GM18508 (cell line): ENCODE measurements around the gene SH3BGRL2.
"Not testable (repeated sequence)": the region's sequence is repeated elsewhere in the genome, so short reads cannot be mapped to it uniquely, and the experiment has no call there.

Source experiments
- ATAC-seq: cut with Tn5 transposase; IDR thresholded peaks from one replicate; pipeline ENCODE4 v1.9.1; 2021; ENCODE audit warnings: moderate number of reproducible peaks; ENCODE audit not compliant: insufficient read depth, unreplicated experiment

Gene SH3BGRL2

DNA sequence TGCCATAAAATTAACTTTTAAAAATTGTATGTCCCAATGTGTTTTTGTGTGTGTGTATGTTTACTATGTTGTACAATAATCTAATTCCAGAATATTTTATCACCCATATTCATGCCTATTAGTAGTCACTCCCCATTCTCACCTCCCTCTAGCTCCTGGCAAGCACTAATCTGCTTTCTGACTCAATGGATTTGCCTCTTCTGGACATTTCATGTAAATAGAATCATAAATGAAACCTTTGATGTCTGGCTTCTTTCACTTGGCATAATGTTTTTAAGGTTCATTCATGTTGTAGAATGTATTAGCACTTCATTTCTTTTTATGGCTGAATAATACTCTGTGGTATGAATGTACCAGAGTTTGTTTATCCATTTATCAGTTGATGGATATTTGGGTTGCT is 15.4 kb downstream of the SH3BGRL2 start:
- ATAC-seq, result no peak

DNA sequence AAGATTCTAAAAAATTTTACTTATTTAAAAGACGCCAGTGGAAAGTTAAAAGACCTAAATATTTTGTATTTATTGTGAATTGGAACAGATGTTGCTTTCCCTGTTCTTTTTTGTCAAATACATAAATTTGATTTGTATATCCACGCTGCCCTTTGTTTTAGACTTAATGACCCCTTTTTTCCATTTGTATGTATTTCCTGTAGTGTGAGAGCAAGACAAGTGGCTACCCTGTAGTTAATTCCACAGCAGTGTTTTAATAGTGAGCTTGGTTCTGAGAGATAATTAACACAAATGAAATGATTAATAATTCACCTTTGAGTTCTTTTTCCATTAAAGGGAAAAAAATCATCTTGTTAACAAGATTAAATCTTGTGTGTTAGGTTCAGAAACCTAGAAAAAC is 16.6 kb downstream of the SH3BGRL2 start:
- no peak for ATAC-seq

DNA sequence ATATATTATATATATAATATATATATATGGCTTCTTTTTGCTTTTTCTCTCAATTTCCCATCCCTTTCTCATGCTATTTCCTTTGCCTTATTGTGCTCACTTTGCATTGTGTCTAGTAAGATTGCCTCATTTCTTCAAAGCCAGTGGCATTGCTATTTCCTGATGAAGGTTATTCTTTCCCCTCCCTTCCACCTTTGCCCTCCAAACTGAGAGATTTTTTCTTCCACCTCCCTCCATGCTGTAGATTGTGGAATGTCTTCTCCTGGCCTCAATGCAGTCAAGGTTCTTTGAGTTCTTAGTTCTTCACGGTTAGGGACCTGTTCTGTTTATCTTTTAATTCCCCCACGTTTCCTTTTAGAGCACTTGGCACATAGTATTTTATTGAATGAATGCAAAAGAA is 17.2 kb downstream of the SH3BGRL2 start:
- no peak for ATAC-seq

DNA sequence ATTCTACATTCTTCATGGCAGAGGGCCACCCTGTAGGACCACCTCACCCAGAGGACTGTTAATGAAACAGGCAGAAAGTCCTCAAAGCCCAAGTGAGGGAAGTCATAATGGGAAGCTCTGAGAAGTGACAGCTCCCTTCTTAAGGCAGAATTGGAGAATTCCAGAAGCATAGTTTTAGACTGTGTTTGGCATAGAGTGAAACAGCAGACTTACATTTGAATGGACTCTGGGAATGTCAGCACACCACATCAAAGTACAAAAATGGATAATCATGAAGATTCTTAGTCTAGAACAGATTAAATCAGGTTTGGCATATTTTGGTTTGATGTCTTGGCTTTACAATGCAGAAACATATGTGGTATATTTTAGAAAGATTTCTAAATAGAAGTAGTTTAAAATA is 17.9 kb downstream of the SH3BGRL2 start:
- ATAC-seq, result no peak

DNA sequence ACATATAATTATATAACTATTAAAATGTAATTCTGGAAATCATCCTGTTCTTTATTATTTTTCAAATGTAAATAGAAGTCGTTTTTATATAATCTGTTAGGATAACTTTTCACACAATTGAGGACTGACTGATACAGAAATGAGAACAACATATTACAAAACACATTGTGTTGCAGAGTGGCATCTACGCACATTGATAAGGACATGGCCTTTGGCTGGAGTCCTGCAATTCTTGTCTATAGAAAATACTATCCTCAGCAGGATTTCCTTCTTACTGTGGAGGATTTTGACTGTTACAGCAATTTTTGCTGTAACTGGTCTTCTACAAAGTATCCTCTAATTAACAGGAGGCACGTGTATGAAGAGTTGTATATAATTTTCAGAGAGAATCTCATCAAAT is 19.8 kb downstream of the SH3BGRL2 start:
- no peak for ATAC-seq

DNA sequence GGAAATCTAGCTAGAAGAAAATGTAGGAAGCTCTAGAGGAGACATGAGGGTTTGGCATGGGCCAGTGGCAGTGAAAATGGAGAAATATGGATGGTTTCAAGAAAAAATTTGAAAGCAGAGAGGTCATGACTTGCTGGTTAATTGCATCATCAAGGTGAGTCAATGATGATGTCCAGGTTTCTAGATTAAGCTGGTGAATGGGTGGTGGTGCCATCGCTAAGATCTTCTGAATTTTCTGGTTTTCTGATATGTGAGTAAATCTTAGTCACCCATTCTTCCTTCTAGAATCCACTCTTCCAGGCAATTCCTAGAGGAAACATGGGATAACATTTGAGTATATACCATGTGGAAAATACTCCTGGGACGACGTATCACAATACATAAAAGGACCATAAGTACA is 25.0 kb downstream of the SH3BGRL2 start:
- no peak for ATAC-seq

DNA sequence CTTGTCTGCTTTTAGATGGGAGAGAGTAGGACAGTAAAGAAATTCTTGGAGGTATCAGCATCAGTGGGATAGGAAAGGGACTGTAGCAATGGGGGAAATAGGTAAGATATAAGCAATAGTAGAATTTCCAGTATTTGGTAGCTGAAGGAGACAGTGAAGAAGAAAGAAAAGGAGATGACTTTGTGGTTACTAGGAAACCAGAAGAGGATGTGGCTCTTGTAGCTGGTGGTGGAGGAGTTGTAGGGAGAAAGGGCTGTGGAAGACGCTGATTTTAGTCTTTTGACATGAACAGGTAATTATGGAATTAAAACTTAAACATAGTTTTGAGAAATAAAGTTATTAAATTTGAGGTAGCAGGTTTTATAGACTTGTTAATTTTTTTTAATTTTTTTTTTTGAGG is 26.1 kb downstream of the SH3BGRL2 start:
- no peak for ATAC-seq

DNA sequence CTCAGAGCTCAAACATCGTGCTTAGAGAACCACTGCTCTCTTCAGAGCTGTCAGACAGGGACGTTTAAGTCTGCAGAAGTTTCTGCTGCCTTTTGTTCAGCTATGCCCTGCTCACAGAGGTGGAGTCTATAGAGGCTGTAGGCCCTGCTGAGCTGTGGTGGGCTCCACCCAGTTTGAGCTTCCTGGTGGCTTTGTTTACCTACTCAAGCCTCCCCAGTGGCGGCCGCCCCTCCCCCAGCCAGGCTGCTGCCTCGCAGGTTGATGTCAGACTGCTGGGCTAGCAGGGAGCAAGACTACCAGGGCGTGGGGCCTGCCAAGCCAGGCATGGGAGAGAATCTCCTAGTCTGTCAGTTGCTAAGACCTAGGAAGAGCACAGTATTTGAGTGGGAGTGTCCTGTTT is 32.5 kb downstream of the SH3BGRL2 start:
- not testable (repeated sequence) for ATAC-seq

DNA sequence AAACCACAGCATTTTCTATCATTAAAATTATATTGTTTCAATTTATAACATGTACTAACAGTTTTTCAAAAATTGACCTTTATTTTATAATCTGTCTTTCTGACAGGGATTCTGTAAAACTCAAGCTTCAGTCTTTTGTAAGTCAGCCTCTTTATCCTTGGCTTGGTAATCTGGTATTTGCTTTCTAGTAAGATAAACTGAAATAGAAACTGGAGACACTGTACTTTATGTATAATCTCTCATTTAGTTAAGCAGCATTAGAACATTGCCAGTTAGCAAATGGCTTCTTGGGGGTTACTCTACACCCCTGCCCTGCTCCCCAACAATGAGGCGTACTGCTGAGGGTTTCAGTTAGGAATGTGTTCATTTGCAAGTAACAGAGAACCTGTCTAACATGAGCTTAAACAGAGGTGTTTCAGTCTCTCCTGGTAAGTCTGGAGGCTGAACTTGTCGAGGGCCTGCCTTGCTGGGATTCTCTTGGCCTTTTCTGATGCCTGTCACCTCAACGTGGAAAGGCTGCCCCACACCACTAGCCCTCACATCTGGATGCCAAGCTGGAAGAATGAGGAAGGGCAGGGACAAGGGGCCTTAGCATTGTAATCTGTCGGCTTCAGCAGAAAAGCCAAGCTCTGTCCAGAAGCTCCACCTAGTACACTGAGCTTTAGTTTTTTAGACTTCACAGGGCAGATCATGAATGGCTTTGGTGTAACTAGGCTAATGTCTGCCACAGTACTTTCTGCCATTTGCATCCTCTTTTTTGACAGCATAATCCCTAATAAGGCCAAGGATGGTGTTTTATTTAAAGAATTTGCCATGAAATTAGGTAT is 34.8 kb downstream of the SH3BGRL2 start:
- no peak for ATAC-seq

DNA sequence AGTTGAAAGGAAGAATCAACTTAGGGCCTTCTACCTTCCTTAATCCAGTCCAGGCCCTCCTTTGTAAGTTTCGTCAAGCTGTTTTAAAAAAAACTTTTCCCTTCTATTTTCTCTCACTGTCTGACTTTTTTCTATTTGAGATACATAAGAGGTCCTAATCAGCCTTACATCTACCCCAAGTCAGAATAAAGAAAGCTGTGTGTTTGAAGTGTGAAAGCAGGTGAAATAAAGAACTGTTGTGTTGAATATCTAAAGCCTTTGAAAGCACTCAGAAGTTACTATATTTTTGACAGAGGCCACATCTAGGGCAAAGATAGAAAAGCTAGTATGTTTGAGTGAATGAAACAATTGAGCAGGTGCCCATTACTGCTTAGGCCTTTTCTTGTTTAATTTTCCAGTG is 35.5 kb downstream of the SH3BGRL2 start:
- ATAC-seq, result no peak

DNA sequence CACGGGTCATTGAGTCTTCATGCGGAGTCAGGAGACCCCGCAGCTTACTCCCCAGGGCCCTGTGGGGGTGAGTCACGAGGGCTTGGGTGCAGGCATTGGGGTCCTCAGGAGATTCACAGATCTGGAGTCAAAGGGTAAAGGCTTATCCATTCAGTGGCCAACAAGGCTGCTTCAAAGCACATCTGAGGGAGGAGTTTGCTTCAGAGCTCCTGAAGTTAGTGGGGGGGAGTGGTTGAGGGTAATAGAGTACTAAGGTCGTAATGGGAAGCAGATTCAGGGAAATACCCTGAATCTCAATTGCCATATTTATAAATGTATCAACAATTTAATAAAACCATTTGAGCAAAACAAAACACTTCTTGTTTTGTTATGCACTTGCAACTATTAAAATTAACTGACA is 37.3 kb downstream of the SH3BGRL2 start:
- no peak for ATAC-seq

DNA sequence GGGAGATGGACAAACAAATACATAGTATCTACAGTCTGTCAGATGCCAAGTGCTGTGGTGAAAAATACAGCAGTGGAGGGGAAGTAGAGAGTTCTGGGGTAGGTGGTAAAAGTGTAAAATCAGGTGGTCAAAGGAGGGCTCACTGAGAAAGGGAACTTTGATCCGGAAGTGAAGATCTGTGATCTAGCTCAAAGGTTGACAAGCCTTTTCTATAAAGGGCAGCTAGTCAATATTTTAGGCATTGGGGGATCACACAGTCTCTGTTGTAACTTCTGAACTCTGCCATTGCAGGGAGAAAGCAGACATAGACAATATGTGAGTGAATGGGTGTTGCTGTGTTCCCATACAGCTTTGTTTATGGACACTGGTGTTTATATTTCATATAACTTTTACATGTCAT is 38.6 kb downstream of the SH3BGRL2 start:
- no peak for ATAC-seq

DNA sequence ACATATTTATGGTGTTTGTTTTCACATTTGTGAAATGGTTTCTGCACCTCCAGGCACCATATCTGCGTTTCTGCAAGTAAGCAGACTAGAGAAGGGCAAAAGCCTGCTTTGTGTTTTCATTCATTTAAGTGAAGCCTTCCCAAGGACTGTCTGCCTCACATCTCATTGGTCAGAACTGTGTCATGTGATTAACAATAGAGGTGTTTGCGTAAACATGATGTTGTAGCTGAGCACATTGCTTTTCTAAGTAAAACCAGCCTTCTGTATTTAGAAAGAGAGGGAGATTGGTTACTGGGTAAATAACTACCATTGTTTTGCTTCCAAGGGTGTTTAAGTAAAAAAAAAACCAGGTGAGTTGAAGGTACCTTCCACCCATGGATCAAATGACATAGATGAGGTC is 39.7 kb downstream of the SH3BGRL2 start:
- ATAC-seq, result no peak

DNA sequence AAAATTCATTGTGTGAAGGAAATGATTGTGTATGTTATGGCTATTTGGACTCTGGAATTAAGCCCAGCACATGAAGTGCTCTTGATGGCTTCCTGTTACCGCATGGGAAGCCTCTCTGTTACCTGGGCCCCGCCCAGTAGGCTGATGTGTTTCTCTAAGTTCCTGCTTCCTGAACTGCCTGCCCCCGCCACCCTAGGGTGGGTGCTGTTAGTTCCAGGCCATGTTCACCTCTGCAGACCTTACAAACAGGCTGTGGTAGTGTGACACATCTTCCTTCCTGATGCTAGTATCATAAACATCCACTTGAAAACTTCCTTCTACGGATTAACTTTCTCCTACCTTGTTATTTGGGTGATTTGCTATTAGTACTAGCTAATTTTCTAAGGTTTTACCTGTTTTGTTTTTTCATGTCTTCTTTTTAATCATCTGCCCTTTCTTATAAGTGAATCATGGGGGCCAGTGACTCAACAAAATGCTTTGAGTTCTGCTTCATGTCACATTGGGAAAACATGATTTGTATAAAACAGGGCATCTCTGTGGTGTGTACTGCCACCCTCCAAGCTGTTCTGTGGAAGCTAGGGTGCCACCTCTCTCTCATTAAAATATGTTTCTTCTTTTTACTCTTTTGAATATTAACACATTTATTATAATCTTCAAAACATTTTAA is 40.6 kb downstream of the SH3BGRL2 start:
- no peak for ATAC-seq

DNA sequence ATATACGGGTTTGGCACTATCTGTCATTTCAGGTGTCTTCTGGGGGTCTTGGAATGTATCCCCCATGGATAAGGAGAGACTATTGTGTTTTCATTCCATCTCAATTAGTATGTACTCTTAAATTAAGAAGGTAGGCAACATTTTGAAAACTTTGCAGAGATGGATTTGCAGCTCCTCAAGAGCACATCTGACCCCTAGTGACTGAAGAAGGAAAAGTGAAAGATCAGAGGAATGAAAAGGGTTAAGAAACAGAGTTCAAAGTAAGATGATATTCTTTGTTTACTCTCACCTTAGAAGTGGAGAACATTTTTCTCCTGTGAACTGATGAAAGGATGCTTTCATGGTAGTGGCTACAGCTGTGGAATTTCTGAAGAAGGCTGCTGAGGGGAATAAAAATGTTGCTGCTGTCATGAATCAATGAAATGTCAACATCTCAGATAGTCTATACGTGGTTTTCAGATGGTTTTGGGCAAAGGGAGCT is 41.5 kb downstream of the SH3BGRL2 start:
- ATAC-seq, result no peak

DNA sequence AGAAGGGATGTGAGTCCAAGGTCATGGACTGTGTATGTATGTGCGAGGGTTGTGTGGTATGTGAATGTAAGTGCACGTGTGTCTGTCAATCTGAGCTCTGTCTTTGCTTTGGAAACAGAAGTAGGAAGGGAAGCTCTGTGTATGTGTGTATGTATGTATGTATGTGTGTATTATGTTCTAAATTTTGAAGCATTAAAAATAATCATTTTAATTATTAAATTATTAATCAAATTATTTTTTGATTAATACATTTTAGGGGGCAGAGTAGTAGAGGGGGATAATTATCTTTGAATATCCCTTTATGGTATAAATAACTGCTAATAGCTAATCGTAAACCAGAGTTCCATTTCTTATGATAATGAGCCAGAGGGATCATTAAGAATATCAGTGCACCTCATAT is 42.8 kb downstream of the SH3BGRL2 start:
- ATAC-seq, result no peak

DNA sequence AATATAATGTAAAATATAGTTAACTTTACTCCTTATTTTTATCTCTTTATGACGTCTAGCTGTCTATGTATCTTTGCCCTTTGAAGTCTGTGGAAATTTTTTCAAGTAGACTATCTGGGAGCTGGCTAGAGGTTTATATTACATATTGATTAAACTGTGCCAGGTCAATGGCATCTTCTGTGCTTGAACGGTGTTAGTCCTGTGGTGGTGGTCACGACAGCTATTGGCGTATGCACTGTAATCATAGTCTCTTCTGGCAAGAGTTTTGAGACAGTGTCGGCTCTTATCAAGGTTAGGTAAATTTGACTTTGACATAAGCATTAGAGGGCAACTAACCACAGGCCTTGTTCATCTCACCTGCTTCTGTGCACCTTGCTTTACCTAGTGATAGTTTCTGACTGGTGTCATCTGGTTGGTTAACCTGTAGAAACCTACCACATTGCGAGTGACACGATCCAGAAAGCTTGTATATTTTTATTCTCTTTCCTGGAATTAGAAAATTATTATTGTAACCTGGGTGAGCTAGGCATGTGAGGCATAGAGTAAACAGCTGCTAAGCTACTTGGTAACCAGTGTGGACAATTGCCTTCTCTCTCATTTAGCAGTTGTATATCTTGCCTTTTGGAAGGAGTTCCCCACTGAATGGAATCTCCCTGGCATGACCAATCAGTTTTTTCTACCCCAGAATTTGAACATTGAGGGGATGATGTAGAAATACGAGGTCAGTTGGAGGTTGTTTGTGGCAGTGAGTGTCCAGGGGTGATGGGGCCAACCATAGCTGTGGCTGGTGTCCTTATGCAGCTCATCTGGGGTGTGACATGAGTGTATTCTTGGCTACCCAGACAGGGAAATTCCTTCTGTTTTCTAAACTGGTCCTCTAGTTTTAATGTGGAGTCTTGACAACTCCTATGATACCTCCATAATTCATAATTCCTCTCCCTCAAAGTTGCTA is 45.9 kb downstream of the SH3BGRL2 start:
- no peak for ATAC-seq

DNA sequence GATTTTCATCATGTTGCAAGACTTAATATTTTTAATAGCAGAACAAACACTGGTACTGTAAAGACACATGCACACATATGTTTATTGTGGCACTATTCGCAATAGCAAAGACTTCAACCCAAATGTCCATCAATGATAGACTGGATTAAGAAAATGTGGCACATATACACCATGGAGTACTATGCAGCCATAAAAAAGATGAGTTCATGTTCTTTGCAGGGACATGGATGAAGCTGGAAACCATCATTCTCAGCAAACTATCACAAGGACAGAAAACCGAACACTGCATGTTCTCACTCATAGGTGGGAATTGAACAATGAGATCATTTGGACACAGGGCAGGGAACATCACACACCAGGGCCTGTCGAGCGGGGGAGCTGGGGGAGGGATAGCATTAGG is 51.6 kb downstream of the SH3BGRL2 start:
- not testable (repeated sequence) for ATAC-seq

DNA sequence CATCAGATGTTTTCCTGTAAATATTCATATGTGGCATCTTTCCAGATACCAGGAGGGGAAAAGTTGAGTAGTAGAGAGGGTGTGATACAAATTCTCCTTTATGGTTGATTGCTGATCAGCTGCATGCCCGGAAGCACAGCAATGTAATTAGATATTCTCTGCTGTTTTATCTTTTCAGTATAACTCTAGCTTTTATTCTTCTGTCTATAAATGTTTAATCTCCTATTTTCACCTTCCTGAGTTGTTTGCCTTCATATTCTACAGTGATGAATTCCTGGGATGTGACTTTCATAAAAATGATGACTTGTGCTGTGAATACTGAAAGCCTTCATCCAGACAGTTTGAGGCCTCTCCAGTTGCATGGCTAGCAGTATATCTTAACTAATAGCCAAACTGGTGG is 53.7 kb downstream of the SH3BGRL2 start:
- ATAC-seq, result no peak

DNA sequence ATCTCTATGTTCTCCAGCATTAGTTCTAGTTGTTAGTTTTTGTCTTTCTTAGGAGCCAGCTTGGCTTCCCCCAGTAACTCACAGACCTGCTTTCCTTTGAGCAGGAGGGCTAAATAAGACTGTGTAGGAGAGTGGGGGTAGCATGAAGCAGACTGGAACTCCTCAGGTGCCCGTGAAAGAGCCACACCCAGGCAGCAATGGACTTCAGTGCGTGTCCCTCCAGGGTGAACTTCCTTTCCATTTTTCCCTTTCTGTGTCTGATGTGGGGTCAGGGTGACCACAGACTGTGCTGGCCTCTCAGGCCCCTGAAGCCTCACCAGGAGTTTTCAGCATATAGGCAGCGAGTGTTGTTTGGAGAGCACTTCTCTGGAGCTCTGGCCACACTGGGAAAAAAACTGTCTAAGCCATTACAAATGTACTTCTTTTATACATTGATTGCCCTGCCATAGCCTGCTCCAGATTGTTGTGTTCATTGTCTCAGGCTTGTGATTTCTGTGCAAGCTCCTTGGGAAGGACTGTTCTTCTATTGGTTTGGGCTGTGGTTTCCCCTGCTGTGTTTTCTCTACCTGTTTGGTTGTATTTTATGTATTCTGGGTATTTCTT is 55.7 kb downstream of the SH3BGRL2 start:
- no peak for ATAC-seq
